ENCODE measurements around the gene TIAM1. TPM values are rescaled to one million over a fixed set of nuclear protein-coding genes. Genes with fewer than 3 reads are reported as not detected.

The TIAM1 gene
- total RNA-seq, 1 donor from 2014 or later = 23.3 TPM

DNA sequence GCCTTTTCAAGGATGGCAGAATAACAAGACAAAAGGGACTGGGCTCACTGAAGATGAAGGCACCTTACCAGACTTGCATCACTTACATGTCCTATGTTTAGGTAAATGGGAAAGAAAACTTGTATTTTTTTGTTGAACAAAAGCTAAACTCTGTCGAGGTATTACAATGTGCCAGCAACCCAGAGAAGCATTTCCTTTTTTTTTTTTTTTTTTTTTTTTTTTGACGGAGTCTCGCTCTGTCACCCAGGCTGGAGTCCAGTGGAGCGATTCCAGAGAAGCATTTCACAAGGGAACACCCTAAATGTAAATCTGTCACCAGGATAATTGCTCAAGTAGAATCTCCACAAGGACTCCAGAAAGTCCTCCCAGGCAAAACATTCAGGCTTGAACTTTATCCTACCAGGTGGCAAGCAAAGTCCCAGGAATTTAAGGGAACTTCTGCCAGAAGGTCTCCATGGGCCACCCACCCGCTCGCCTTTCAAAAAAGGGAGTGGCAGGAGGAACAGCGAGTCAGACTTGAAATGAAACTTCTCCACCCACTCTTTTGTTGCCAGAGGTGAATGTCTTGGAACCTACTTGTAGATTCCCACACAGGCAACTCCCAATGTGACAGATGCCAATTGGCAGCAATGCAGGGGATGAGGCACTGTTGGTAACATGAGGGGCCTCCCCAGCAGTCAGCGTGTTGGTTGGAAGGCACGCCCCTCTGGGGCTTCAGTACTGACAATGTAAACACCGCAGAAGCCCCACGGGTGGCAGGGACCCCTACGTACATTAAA, 125.0 kb downstream of the TIAM1 start:
- H3K27ac Mint-ChIP-seq (ENCODE audit: unreplicated experiment) = no peak overlapping the region
- H3K4me3 Mint-ChIP-seq (ENCODE audit: unreplicated experiment) = no peak overlapping the region
- H3K27me3 Mint-ChIP-seq (ENCODE audit: unreplicated experiment) = no peaks in the 10 kb centered on the region
- TF ChIP-seq, protein P1, sequence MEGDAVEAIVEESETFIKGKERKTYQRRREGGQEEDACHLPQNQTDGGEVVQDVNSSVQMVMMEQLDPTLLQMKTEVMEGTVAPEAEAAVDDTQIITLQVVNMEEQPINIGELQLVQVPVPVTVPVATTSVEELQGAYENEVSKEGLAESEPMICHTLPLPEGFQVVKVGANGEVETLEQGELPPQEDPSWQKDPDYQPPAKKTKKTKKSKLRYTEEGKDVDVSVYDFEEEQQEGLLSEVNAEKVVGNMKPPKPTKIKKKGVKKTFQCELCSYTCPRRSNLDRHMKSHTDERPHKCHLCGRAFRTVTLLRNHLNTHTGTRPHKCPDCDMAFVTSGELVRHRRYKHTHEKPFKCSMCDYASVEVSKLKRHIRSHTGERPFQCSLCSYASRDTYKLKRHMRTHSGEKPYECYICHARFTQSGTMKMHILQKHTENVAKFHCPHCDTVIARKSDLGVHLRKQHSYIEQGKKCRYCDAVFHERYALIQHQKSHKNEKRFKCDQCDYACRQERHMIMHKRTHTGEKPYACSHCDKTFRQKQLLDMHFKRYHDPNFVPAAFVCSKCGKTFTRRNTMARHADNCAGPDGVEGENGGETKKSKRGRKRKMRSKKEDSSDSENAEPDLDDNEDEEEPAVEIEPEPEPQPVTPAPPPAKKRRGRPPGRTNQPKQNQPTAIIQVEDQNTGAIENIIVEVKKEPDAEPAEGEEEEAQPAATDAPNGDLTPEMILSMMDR (IDR thresholded peaks at IDR 0.05; ENCODE audit: partially characterized antibody, unreplicated experiment) = no peak
- DNase-seq = no peak
- H3K36me3 Mint-ChIP-seq (ENCODE audit: unreplicated experiment) = no peaks in the 10 kb centered on the region
- H3K9me3 Mint-ChIP-seq (ENCODE audit: unreplicated experiment) = peaks cover 2% of the 10 kb centered on the region
- H3K4me1 Mint-ChIP-seq (ENCODE audit: low read depth, unreplicated experiment) = peaks cover 11% of the 10 kb centered on the region

- no peak for DNase-seq
- no peaks in the 10 kb centered on the region for H3K36me3 Mint-ChIP-seq (ENCODE audit: unreplicated experiment)
- peaks cover 11% of the 10 kb centered on the region for H3K4me1 Mint-ChIP-seq (ENCODE audit: low read depth, unreplicated experiment)
- no peak overlapping the region for H3K4me3 Mint-ChIP-seq (ENCODE audit: unreplicated experiment)
- H3K9me3 Mint-ChIP-seq (ENCODE audit: unreplicated experiment) = peaks cover 2% of the 10 kb centered on the region
- TF ChIP-seq, protein P1 (IDR thresholded peaks at IDR 0.05; ENCODE audit: partially characterized antibody, unreplicated experiment) = no peak
- H3K27me3 Mint-ChIP-seq (ENCODE audit: unreplicated experiment) = no peaks in the 10 kb centered on the region
- H3K27ac Mint-ChIP-seq (ENCODE audit: unreplicated experiment) = no peak overlapping the region
Observed at GRCh38 chr21:31216206-31216605, 127.9 kb downstream of the TIAM1 start.

- Mint-ChIP-seq H3K36me3 (ENCODE audit: unreplicated experiment) (no peaks in the 10 kb centered on the region), H3K9me3 (ENCODE audit: unreplicated experiment) (peaks cover 2% of the 10 kb centered on the region), H3K27me3 (ENCODE audit: unreplicated experiment) (no peaks in the 10 kb centered on the region), H3K27ac (ENCODE audit: unreplicated experiment) (no peak overlapping the region), H3K4me3 (ENCODE audit: unreplicated experiment) (no peak overlapping the region), H3K4me1 (ENCODE audit: low read depth, unreplicated experiment) (no peaks in the 10 kb centered on the region)
- TF ChIP-seq, protein P1 (IDR thresholded peaks at IDR 0.05; ENCODE audit: partially characterized antibody, unreplicated experiment) = no peak
- no peak for DNase-seq
Observed at GRCh38 chr21:31213787-31214186, 130.3 kb downstream of the TIAM1 start.

GRCh38 chr21:31211836-31212235, 132.2 kb downstream of the TIAM1 start:
- H3K4me1 Mint-ChIP-seq (ENCODE audit: low read depth, unreplicated experiment) = no peaks in the 10 kb centered on the region
- TF ChIP-seq, protein P1 (IDR thresholded peaks at IDR 0.05; ENCODE audit: partially characterized antibody, unreplicated experiment) = no peak
- no peaks in the 10 kb centered on the region for H3K36me3 Mint-ChIP-seq (ENCODE audit: unreplicated experiment)
- no peaks in the 10 kb centered on the region for H3K27me3 Mint-ChIP-seq (ENCODE audit: unreplicated experiment)
- H3K4me3 Mint-ChIP-seq (ENCODE audit: unreplicated experiment) = no peak overlapping the region
- H3K9me3 Mint-ChIP-seq (ENCODE audit: unreplicated experiment) = peaks cover 2% of the 10 kb centered on the region
- H3K27ac Mint-ChIP-seq (ENCODE audit: unreplicated experiment) = no peak overlapping the region
- DNase-seq = no peak

DNA sequence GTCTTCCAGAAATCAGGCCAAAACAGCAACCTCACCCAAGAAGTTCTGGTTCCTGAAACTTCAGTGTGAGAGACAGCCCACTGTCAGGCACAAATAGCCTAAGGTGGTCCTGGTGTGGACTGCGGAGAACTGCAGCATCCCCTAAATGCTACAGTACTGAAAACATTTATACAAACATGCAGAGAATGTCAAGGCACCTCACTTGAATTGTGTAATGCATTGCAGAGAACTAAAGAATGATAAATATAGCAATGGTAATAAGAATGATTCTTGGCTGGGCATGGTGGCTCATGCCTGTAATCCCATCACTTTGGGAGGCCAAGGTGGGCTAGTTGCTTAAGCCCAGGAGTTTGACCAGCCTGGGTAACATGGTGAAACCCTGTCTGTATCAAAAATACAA, 138.6 kb downstream of the TIAM1 start:
- Mint-ChIP-seq H3K9me3 (ENCODE audit: unreplicated experiment) (no peaks in the 10 kb centered on the region), H3K4me3 (ENCODE audit: unreplicated experiment) (no peak overlapping the region), H3K27me3 (ENCODE audit: unreplicated experiment) (no peaks in the 10 kb centered on the region), H3K27ac (ENCODE audit: unreplicated experiment) (no peak overlapping the region), H3K36me3 (ENCODE audit: unreplicated experiment) (no peaks in the 10 kb centered on the region), H3K4me1 (ENCODE audit: low read depth, unreplicated experiment) (peaks cover 3% of the 10 kb centered on the region)
- no peak for DNase-seq
- TF ChIP-seq, protein P1 (IDR thresholded peaks at IDR 0.05; ENCODE audit: partially characterized antibody, unreplicated experiment) = no peak
